GM23338 (cell line): Measurements from ENCODE around the gene NPM3.

Experiments
- CREB1 ChIP-seq: fragments of 250-450 bp; sonication (Bioruptor Pico); IDR thresholded peaks from 2 replicates; pipeline ENCODE4 v1.5.0; 2020; ENCODE audit warnings: low read depth, mild to moderate bottlenecking, moderate library complexity
- CTCF ChIP-seq, 2 experiments: fragments of 200-600 bp in 1 of 2; sonication (generic) in 1 of 2; conservative IDR thresholded peaks; 2 replicates each; pipeline versions ENCODE4 v1.5.1 to v1.6.1; 2016 to 2017; ENCODE audit warnings: antibody characterized with exemption in 2 of 2, low read depth in 2 of 2, mild to moderate bottlenecking in 2 of 2, moderate library complexity in 1 of 2
- EZH2 ChIP-seq: fragments of 200-600 bp; sonication (generic); IDR thresholded peaks from one replicate; pipeline ENCODE4 v1.8.0; 2017; ENCODE audit warnings: antibody characterized with exemption, mild to moderate bottlenecking, low read depth; ENCODE audit not compliant: unreplicated experiment
- EZH2phosphoT487 ChIP-seq: fragments of 200-600 bp; sonication (generic); IDR thresholded peaks from one replicate; pipeline ENCODE4 v1.8.1; 2018; ENCODE audit warnings: antibody characterized with exemption; ENCODE audit not compliant: unreplicated experiment
- JUNB ChIP-seq: IDR thresholded peaks from one replicate; pipeline ENCODE4 v1.6.1; 2016; ENCODE audit warnings: antibody characterized with exemption; ENCODE audit not compliant: unreplicated experiment
- NANOG ChIP-seq: IDR thresholded peaks from 2 replicates; pipeline ENCODE4 v1.6.1; 2016; ENCODE audit warnings: antibody characterized with exemption, borderline replicate concordance
- POLR2AphosphoS5 ChIP-seq: IDR thresholded peaks from 2 replicates; pipeline ENCODE4 v1.6.1; 2016; ENCODE audit warnings: antibody characterized with exemption, low read depth
- ZNF114 ChIP-seq: fragments of 250-450 bp; sonication (Bioruptor Pico); IDR thresholded peaks from 2 replicates; pipeline ENCODE4 v1.5.0; 2020; ENCODE audit warnings: mild to moderate bottlenecking, moderate library complexity
- ZNF331 ChIP-seq: fragments of 250-450 bp; sonication (Bioruptor Pico); IDR thresholded peaks from 2 replicates; pipeline ENCODE4 v1.5.0; 2020; ENCODE audit warnings: low read depth, mild to moderate bottlenecking, moderate library complexity
- TF ChIP-seq, protein P1 (sequence below): IDR thresholded peaks from one replicate; pipeline ENCODE4 v1.6.1; 2018; ENCODE audit warnings: antibody characterized with exemption; ENCODE audit not compliant: unreplicated experiment

DNA sequence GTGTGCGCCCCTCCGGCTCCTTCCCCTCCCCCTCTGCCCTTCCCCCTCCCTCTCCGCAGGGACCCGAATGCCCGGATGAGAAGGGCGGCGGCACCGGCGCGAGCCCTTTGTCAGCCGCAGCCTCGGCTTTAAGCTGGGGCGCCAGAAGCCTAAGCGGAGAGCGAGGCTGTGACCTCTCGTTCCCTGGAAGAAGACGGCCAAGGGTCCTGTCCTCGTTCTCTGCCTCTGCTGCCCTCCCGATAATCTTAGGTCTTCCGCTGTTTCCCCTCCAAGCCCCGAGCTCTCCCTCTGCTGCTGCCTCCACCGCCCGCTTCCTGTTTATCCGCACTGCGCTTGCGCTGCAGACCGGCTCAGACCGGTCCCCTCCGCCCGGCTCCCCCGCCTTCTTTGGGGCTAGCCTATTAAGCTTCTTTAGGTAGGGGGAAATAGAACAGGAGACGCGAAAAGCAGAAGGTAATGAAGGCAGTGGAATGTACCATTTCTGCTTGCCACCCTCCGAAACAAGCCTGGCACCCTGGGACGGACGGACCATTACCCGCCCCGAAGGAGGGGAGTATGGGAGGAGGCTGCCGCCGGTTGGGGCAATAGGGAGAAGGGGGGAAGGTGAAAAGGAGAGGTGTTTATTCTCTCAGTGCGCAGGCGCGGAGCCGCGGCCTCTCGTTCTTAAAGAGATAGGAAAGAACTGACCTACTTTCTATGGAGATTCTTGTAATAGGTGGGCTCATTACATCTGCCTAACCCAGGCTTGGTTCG lies 35.0 kb upstream of the NPM3 start, which contains the start of gene OGA:
- no peak for TF ChIP-seq CTCF (conservative IDR thresholded peaks at IDR 0.05; ENCODE audit: low read depth in 2 of 2)
- TF ChIP-seq POLR2AphosphoS5 = peak; percentile 97
- peak; percentile 58; the same call in 1 of the 2 replicates for TF ChIP-seq CREB1
- no peak for TF ChIP-seq ZNF331 (CRISPR knock-in tag)
- no peak for TF ChIP-seq NANOG
- TF ChIP-seq EZH2 = no peak
- TF ChIP-seq EZH2phosphoT487 = no peak
- TF ChIP-seq, protein P1, sequence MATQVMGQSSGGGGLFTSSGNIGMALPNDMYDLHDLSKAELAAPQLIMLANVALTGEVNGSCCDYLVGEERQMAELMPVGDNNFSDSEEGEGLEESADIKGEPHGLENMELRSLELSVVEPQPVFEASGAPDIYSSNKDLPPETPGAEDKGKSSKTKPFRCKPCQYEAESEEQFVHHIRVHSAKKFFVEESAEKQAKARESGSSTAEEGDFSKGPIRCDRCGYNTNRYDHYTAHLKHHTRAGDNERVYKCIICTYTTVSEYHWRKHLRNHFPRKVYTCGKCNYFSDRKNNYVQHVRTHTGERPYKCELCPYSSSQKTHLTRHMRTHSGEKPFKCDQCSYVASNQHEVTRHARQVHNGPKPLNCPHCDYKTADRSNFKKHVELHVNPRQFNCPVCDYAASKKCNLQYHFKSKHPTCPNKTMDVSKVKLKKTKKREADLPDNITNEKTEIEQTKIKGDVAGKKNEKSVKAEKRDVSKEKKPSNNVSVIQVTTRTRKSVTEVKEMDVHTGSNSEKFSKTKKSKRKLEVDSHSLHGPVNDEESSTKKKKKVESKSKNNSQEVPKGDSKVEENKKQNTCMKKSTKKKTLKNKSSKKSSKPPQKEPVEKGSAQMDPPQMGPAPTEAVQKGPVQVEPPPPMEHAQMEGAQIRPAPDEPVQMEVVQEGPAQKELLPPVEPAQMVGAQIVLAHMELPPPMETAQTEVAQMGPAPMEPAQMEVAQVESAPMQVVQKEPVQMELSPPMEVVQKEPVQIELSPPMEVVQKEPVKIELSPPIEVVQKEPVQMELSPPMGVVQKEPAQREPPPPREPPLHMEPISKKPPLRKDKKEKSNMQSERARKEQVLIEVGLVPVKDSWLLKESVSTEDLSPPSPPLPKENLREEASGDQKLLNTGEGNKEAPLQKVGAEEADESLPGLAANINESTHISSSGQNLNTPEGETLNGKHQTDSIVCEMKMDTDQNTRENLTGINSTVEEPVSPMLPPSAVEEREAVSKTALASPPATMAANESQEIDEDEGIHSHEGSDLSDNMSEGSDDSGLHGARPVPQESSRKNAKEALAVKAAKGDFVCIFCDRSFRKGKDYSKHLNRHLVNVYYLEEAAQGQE = no peak
- no peak for TF ChIP-seq ZNF114 (CRISPR knock-in tag)
- no peak for TF ChIP-seq JUNB
